ENCODE results near the gene LRRFIP1. TPM values are rescaled to one million over a fixed set of nuclear protein-coding genes. Genes with fewer than 3 reads are reported as not detected.

The LRRFIP1 gene
- total RNA-seq, 4 donors from 2014 or later = 62.8 to 199 (median 121) TPM

DNA sequence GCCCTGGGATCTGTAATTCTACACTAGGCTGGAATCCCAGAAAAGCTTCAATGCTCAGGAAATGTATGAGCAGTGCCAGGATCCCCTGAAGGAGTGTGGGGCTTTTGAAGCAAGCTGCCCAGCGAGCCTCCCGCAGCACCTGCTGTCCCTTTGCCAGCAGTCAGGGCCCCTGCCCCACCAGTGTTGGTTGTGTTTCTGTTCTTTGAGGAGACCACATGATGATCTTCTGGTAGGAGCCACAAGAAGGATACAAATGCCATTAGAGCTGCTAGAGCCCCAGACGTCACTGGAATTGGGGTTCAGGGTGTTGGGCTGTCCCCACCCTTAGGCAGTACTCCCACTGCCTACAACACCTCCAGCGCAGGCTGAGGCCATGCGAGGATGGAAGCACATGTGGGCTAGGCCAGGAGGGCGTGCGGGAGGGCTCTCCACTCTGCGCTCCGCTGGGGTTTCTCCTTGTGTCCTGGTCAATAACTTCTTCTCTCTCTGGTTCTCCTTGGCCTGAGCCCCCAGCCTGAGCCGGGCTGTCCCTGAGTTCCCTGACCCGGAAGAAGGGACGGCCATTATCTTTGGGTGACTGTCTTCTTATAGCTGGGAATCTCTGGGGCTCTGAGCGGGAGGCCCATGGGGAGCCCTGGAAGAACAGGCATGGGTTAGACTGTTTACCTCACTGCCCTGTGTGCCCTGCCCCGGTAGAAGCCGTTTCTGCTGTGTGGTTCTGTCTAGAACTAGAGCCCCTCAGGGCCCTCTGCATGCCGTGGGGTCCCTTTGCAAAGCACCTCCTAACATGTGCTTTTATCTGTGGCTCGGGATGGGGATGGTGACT, 73.9 kb downstream of the LRRFIP1 start:
- Histone ChIP-seq H3K4me1 (peaks cover 27 to 66% of the 10 kb centered on the region in 2 donors), H3K4me3 (no peak overlapping the region)

GRCh38 chr2:237701859-237702390, 74.5 kb downstream of the LRRFIP1 start:
- Histone ChIP-seq H3K9me3 (no peaks in the 10 kb centered on the region), H3K27ac (peak overlapping the region; percentile 94 to 98), H3K4me1 (peaks cover 27 to 70% of the 10 kb centered on the region in 2 donors), H3K27me3 (no peaks in the 10 kb centered on the region), H3K4me3 (no peak overlapping the region), H3K36me3 (no peaks in the 10 kb centered on the region)
- intact Hi-C loops (cut with DNase I; ENCODE audit: low total_unique reads) = no loop called here
- TF ChIP-seq POLR2A (IDR thresholded peaks at IDR 0.05) (no peak), CTCF (IDR thresholded peaks at IDR 0.05) (no peak)
- no peak for DNase-seq

More for the DNA sequence above, 73.9 kb downstream of the LRRFIP1 start:
- TF ChIP-seq POLR2A (IDR thresholded peaks at IDR 0.05) (no peak), CTCF (IDR thresholded peaks at IDR 0.05) (no peak)
- intact Hi-C loops (cut with DNase I; ENCODE audit: low total_unique reads) = no loop called here
- no peak for DNase-seq
- Histone ChIP-seq H3K27ac (peak overlapping the region; percentile 94 to 98), H3K36me3 (no peaks in the 10 kb centered on the region), H3K27me3 (no peaks in the 10 kb centered on the region), H3K9me3 (no peaks in the 10 kb centered on the region)

DNA sequence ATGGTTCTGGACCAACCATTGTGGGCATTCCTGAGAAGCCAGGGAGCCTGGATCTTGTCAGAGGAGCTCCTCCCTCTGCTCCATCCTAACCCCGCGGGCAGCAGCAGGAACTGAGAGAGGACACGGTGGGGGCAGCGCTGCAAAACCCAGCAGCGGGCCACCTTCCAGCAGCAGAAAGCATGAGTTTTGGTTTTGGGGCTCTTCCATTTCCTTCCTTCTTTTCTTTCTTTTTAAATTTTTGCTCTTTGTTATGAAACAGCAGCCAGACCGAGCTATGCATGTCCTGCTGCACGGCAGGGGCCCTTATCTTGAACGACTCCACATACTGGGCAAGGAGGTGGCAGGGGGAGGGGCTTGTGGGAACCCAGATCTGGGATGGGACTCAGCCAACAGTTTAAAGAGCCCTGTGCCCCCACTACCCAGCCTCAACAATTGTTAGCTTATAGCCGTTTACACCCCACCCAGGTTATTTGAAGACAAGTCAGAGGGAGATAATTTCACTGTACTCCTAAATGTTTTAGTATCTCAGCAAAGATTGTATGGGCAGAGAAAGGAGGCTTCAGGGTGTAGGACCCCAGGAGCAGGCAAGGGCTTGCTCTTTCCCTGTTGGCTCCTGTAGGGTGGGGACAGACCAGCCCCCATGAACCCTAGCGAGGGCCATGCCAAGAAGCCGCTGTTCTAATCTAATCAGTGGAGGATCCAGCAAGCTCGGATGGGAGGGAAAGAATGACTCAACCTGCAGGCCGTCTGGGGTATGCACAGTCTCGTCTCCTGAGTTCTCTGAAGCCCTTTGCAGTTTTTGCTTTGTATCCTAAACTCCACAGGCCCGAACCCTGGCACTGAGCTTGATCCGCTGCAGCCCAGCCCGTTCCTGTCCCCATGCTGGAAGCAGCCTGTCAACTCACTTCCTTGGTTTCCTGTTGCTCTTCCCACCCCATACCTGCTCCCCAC, 75.3 kb downstream of the LRRFIP1 start:
- Histone ChIP-seq H3K4me1 (peaks cover 27 to 62% of the 10 kb centered on the region in 2 donors), H3K4me3 (peak overlapping the region in 1 of 2 donors; percentile 8), H3K9me3 (no peaks in the 10 kb centered on the region), H3K27me3 (no peaks in the 10 kb centered on the region), H3K27ac (peak overlapping the region; percentile 94 to 98), H3K36me3 (no peaks in the 10 kb centered on the region)
- intact Hi-C loops (cut with DNase I; ENCODE audit: low total_unique reads) = no loop called here
- DNase-seq = peak; percentile 68 to 75
- TF ChIP-seq POLR2A (IDR thresholded peaks at IDR 0.05) (peak in 1 of 2 donors; percentile 25), CTCF (IDR thresholded peaks at IDR 0.05) (peak in 1 of 4 experiments; percentile 18)

DNA sequence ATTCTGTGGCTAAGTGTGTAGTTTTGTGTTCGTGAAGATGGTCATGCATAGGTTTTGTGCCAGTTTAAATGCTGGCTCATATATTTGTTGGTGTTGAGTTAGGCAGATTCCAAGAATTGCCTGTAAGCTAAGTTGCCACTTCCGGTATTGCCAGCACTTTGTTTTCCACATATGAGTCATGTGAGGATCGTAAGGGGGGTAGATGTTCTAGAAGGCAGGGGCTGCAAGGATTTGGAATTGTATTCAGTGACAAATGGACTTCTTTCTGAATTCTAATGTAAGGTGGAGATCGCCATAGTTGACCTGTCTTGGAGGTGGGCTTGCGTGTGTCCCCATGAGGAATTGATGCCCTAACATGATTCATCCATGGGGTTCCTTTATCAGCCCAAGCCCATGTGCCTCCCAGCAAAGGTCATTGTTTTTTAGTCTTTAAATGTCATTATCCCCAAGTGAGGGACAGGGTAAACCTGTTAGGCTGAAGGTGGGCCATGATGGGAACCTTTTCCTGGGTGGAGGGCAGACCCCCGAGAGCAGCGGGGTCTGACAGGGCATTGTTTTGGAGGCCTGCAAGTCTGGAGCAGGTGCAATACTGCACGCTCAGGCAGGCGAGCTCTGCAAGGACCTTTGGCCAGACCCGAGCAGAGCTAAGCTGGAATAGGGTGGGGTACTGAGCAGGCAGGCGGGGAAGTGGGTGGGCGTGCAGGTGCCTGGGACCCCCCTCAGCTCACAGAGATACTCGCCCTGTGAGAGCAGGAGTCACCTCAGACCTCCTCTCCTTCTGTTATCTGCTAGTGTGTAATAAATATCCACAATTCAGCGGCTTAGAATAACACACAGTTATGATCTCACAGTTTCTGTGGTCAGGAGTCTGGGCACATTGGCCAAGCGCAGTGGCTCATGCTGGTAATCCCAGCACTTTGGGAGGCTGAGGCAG, 77.4 kb downstream of the LRRFIP1 start:
- H3K4me1 ChIP-seq = peaks cover 27 to 48% of the 10 kb centered on the region in 2 donors
- intact Hi-C loops (cut with DNase I; ENCODE audit: low total_unique reads) = no loop called here
- H3K4me3 ChIP-seq = no peak overlapping the region

More for the DNA sequence above, 77.4 kb downstream of the LRRFIP1 start:
- no peak for TF ChIP-seq CTCF (IDR thresholded peaks at IDR 0.05)
- no peak for TF ChIP-seq POLR2A (IDR thresholded peaks at IDR 0.05)
- no peaks in the 10 kb centered on the region for H3K27me3 ChIP-seq
- H3K27ac ChIP-seq = peak overlapping the region; percentile 94 to 98
- no peaks in the 10 kb centered on the region for H3K9me3 ChIP-seq
- DNase-seq = no peak
- H3K36me3 ChIP-seq = no peaks in the 10 kb centered on the region

All from uterus (tissue), 4 donors.